Heart left ventricle (tissue), 16 donors: Measurements from ENCODE around the gene NR1H3. TPM values are rescaled to one million over a fixed set of nuclear protein-coding genes. Genes with fewer than 3 reads are reported as not detected.
"Not testable (repeated sequence)": the region's sequence is repeated elsewhere in the genome, so short reads cannot be mapped to it uniquely, and the experiment has no call there.

Experiments used
- ATAC-seq, 4 donors: fragments of 200-7000 bp; cut with Tn5 transposase; one replicate each; pipeline ENCODE4 v1.9.1; 2020 to 2022; ENCODE audit warnings: moderate library complexity in 4 of 4, mild to moderate bottlenecking in 3 of 4, moderate number of reproducible peaks in 1 of 4
- DNase-seq, 5 donors: peaks; one replicate each; pipeline ENCODE4 v3.0.0-alpha.2; 2020
- H3K27ac ChIP-seq, 12 donors: fragments of 200-600 bp; sonication (generic) in 4 of 12; one replicate each; pipeline versions ENCODE4 v1.5.0 to v1.8.0; 2016 to 2022; ENCODE audit warnings: mild to moderate bottlenecking in 2 of 12
- H3K27me3 ChIP-seq, 9 donors: fragments of 200-600 bp; sonication (generic) in 2 of 9; one replicate each; pipeline versions ENCODE4 v1.5.1 to v1.8.0; 2016 to 2022; ENCODE audit warnings: mild to moderate bottlenecking in 3 of 9
- H3K36me3 ChIP-seq, 9 donors: fragments of 200-600 bp; sonication (generic) in 2 of 9; one replicate each; pipeline versions ENCODE4 v1.5.0 to v1.8.0; 2018 to 2022; ENCODE audit warnings: mild to moderate bottlenecking in 2 of 9
- H3K4me1 ChIP-seq, 12 donors: fragments of 200-600 bp; sonication (generic) in 4 of 12; one replicate each; pipeline versions ENCODE4 v1.5.0 to v1.8.0; 2016 to 2022; ENCODE audit warnings: mild to moderate bottlenecking in 3 of 12
- H3K4me3 ChIP-seq, 12 donors: fragments of 200-600 bp; sonication (generic) in 4 of 12; one replicate each; pipeline versions ENCODE4 v1.5.0 to v1.8.0; 2017 to 2022; ENCODE audit warnings: mild to moderate bottlenecking in 9 of 12, moderate library complexity in 4 of 12
- H3K9me3 ChIP-seq, 12 donors: fragments of 200-600 bp; sonication (generic) in 4 of 12; one replicate each; pipeline versions ENCODE4 v1.5.0 to v1.8.0; 2016 to 2022; ENCODE audit warnings: mild to moderate bottlenecking in 1 of 12
- POLR2A ChIP-seq, 2 donors: fragments of 450-650 bp; IDR thresholded peaks; one replicate each; pipeline ENCODE4 v1.6.1; 2017; ENCODE audit warnings: antibody characterized with exemption in 2 of 2, mild to moderate bottlenecking in 2 of 2, moderate library complexity in 2 of 2
- WGBS, 4 donors: extraction: QIAGEN DNeasy Blood & Tissue Kit in 2 of 4; methylation state at CpG; one replicate each; pipeline versions ENCODE4 v1.1.5 to v1.1.7; 2013 to 2018; 5-methylcytosine and 5-hydroxymethylcytosine counted together
- intact Hi-C, 10 donors: fragments of 100-400 bp; cut with DNase I; formaldehyde crosslinking; loops; one replicate each; pipeline versions ENCODE4 v1.11.1 to v1.14.2; 2022
- polyA plus RNA-seq, 2 donors: library from polyadenylated mRNA; stranded (reverse); fragments of 200-250 nt; gene quantifications; one replicate each; pipeline ENCODE4 v1.2.3, GENCODE V29; 2013
- total RNA-seq, 9 donors: library from RNA; depleted of rRNA in 2 of 9; stranded (reverse); fragments of >200 nt in 2 of 9; fragmentation: NEBNext Ultra II Directional in 3 of 9; extraction: Animal tissue kit (Norgen Biotek cat#: 25700) in 3 of 9; gene quantifications; one replicate each; pipeline versions ENCODE4 v1.1.0 to v1.2.4, GENCODE V29; 2016 to 2023
- TF ChIP-seq, protein P1 (sequence below), 12 donors: fragments of 200-600 bp; sonication (generic) in 4 of 12; IDR thresholded peaks; one replicate each; pipeline versions ENCODE4 v1.5.0 to v1.8.0; 2018 to 2022; ENCODE audit warnings: antibody characterized with exemption in 12 of 12, mild to moderate bottlenecking in 5 of 12
- donor health status: ischemic (EF 13 %, LVEDD 7.1; RV severe dilation, severe dysfunction).
- donor health status: healthy with polysubstance abuse.
- donor health status: DM: no; HTN: yes; CAD: no.
- donor health status: DM: no; HTN: no; CAD: no.
- donor health status: ischemic (EF 25% LVEDD 6.9; RV normal size, moderate dysfunction).
- donor health status: ischemic (EF 25% LVEDD 5.7; RV mildly dilated, moderate dysfunction).
- donor health status: healthy.
- donor health status: DM: yes; HTN: yes; CAD: no.
- donor health status: ischemic (EF 35%, LVEDD 5.7; RV mildly dilated, moderate dysfunction).
- donor health status: nonischemic (EF 11% LVEDD 7.7; RV severe dilation, severe dysfunction).
- donor health status: DM: yes; HTN: yes; CAD: no.
- donor health status: PGD.
- donor health status: ischemic (EF 29% LVEDD 5.4; RV normal size, mild dysfunction).
- donor health status: nonischemic (EF 23%, LVEDD 6.1; RV moderate dilation, normal function).

Gene NR1H3
- total and polyA plus RNA-seq, 11 donors, result 3.9 to 38.5 (median 11.9) TPM

DNA sequence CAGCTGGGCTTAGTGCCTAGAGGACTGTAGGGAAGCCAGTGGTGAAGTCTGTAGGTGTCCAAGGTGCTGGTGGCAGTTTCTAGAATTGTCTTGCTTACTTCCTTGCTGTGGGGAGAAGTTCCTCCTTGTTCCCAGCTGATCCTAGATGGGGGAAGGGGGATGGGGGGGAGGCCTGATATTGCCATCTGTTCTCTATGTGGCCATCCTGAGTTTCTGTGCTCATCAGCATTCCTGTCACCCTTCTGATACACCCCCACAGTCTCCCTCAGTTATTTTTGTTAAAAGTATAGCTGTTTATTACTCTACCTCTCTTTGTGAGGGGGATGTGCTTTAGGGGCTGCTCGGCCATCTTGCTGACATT lies 48.7 kb downstream of the NR1H3 start:
- DNase-seq (no peak), ATAC-seq (no peak)
- H3K4me1 ChIP-seq, result peaks cover 0 to 32% (median 15%) of the 10 kb centered on the region in 12 donors
- no peaks in the 10 kb centered on the region for H3K27me3 ChIP-seq
- intact Hi-C loops, result no loop called here
- no peak overlapping the region for H3K4me3 ChIP-seq
- 43 to 97% (median 70%) methylated on average over 1 of the region's 1 CpG for WGBS, 4 donors
- H3K36me3 ChIP-seq, result peaks cover 2 to 99% (median 97%) of the 10 kb centered on the region in 9 donors
- peaks cover 0 to 21% (median 5%) of the 10 kb centered on the region in 12 donors for H3K9me3 ChIP-seq
- peak overlapping the region in 11 of 12 donors; percentile 63 to 92 (median 73) for H3K27ac ChIP-seq
- no peak for TF ChIP-seq POLR2A (IDR thresholded peaks at IDR 0.05)
- TF ChIP-seq, protein P1, sequence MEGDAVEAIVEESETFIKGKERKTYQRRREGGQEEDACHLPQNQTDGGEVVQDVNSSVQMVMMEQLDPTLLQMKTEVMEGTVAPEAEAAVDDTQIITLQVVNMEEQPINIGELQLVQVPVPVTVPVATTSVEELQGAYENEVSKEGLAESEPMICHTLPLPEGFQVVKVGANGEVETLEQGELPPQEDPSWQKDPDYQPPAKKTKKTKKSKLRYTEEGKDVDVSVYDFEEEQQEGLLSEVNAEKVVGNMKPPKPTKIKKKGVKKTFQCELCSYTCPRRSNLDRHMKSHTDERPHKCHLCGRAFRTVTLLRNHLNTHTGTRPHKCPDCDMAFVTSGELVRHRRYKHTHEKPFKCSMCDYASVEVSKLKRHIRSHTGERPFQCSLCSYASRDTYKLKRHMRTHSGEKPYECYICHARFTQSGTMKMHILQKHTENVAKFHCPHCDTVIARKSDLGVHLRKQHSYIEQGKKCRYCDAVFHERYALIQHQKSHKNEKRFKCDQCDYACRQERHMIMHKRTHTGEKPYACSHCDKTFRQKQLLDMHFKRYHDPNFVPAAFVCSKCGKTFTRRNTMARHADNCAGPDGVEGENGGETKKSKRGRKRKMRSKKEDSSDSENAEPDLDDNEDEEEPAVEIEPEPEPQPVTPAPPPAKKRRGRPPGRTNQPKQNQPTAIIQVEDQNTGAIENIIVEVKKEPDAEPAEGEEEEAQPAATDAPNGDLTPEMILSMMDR (IDR thresholded peaks at IDR 0.05), result no peak

DNA sequence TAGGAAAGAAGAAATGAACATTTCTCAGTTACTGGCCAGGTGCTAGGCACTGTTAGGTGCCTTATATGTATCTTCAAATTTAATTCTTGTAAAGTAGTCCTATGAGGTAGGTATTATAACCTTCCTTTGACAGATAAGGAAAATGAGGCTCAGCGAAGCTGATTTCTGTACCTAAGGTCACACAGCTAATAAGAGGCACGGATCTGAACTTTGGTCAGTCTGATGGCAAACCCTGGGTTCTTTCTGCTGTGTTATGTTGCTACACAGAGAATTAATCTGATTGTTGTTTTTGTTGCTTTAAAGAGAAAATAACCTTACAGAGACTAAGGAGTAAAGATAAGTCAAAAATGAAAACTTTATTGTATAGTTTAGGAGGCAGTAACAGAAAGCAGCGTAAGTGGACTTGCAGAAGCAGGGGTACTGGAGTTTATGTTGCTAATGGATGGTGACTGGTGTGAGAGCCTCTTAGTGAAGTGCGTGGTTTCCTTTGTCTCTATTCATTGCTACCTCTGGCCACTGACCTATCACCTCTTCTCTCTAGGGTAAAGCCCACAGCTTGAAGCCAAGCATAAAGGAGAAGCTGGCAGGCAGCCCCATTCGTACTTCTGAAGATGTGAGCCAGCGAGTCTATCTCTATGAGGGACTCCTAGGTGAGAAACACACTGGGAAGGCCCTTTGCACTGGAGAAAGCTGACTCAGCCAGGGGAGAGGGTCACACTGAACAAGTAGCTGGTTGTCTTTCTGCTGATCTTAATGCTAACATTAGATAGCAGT lies 50.4 kb downstream of the NR1H3 start:
- ATAC-seq, result no peak
- intact Hi-C loops, result no loop called here
- TF ChIP-seq, protein P1 (IDR thresholded peaks at IDR 0.05), result no peak
- no peak for TF ChIP-seq POLR2A (IDR thresholded peaks at IDR 0.05)
- Histone ChIP-seq H3K27me3 (no peaks in the 10 kb centered on the region), H3K9me3 (peaks cover 0 to 6% (median 0%) of the 10 kb centered on the region in 12 donors), H3K4me3 (no peak overlapping the region), H3K36me3 (peaks cover 0 to 99% (median 97%) of the 10 kb centered on the region in 9 donors), H3K27ac (peak overlapping the region in 1 of 12 donors; percentile 20), H3K4me1 (peaks cover 0 to 32% (median 15%) of the 10 kb centered on the region in 12 donors)
- 79 to 91% (median 87%) methylated on average over 6 of the region's 6 CpGs for WGBS, 4 donors
- DNase-seq, result no peak

DNA sequence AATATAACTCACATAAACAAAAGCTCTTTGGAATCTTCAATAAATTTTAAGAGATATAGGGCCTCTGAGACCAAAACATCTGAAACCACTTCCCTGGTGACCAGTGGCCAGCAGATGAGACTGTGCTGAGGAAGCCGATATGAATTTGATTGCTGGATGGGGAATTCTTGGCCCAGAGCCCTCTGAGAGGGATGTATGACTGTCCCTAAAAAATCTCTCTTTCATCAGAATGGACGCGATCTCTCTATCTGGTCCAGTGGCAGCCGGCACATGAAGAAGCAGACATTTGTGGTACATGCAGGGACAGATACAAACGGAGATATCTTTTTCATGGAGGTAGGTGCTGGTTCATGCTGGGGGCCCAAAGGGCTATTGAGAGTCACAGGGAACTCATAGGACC lies 57.2 kb downstream of the NR1H3 start:
- ATAC-seq (no peak), DNase-seq (no peak)
- H3K4me3 ChIP-seq, result no peak overlapping the region
- H3K9me3 ChIP-seq, result no peaks in the 10 kb centered on the region
- peaks cover 0 to 100% (median 97%) of the 10 kb centered on the region in 9 donors for H3K36me3 ChIP-seq
- H3K4me1 ChIP-seq, result peaks cover 0 to 3% (median 0%) of the 10 kb centered on the region in 12 donors
- 77 to 84% (median 82%) methylated on average over 5 of the region's 5 CpGs for WGBS, 4 donors
- intact Hi-C loops, result loop anchor here in 1 of 10 donors (5.0 kb wide), 1 partner anchor 43 kb away; the partner anchor contains the start of gene MADD
- no peak overlapping the region for H3K27ac ChIP-seq
- no peak for TF ChIP-seq POLR2A (IDR thresholded peaks at IDR 0.05)
- TF ChIP-seq, protein P1 (IDR thresholded peaks at IDR 0.05), result no peak
- no peaks in the 10 kb centered on the region for H3K27me3 ChIP-seq

DNA sequence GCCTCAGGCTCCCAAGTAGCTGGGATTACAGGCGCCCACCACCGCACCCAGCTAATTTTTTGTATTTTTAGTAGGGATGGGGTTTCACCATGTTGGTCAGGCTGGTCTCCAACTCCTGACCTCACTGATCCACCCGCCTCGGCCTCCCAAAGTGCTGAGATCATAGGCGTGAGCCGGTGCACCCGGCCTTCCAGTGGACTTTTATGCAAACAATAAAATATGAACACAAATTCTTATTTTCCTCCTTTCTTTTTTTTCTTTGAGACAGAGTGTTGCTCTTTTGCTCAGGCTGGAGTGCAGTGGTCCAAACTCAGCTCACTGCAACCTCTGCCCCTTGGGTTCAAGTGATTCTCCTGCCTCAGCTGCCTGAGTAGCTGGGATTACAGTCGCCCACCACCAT lies 58.7 kb downstream of the NR1H3 start:
- intact Hi-C loops, result loop anchor here in 1 of 10 donors (5.0 kb wide), 1 partner anchor 44 kb away; the partner anchor contains the start of gene MADD
- not testable (repeated sequence) for ATAC-seq, H3K27me3 ChIP-seq, DNase-seq, H3K27ac ChIP-seq, H3K4me1 ChIP-seq, H3K9me3 ChIP-seq, H3K4me3 ChIP-seq
- WGBS, 4 donors, result 81 to 89% (median 87%) methylated on average over 8 of the region's 8 CpGs
- H3K36me3 ChIP-seq, result peaks cover 0 to 96% (median 81%) of the 10 kb centered on the region in 9 donors
